ENCODE data around the gene APP. TPM values are rescaled to one million over a fixed set of nuclear protein-coding genes. Genes with fewer than 3 reads are reported as not detected.

Gene APP
- total RNA-seq, 2 donors from 2014 or later: 256 to 423 TPM

- intact Hi-C loops (cut with DNase I): no loop called here
- H3K4me1 ChIP-seq: peaks cover 30% of the 10 kb centered on the region
- TF ChIP-seq, protein P1, sequence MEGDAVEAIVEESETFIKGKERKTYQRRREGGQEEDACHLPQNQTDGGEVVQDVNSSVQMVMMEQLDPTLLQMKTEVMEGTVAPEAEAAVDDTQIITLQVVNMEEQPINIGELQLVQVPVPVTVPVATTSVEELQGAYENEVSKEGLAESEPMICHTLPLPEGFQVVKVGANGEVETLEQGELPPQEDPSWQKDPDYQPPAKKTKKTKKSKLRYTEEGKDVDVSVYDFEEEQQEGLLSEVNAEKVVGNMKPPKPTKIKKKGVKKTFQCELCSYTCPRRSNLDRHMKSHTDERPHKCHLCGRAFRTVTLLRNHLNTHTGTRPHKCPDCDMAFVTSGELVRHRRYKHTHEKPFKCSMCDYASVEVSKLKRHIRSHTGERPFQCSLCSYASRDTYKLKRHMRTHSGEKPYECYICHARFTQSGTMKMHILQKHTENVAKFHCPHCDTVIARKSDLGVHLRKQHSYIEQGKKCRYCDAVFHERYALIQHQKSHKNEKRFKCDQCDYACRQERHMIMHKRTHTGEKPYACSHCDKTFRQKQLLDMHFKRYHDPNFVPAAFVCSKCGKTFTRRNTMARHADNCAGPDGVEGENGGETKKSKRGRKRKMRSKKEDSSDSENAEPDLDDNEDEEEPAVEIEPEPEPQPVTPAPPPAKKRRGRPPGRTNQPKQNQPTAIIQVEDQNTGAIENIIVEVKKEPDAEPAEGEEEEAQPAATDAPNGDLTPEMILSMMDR (IDR thresholded peaks at IDR 0.05): no peak
- no peak for TF ChIP-seq POLR2A (IDR thresholded peaks at IDR 0.05)
- H3K27ac ChIP-seq: no peak overlapping the region
- peaks cover 0 to 1% of the 10 kb centered on the region in 2 donors for H3K36me3 ChIP-seq (replicated peaks in 1 of 2; ENCODE audit: insufficient read depth in 1 of 2, low read depth in 2 of 2)
- no peaks in the 10 kb centered on the region for H3K9me3 ChIP-seq
- no peaks in the 10 kb centered on the region for H3K27me3 ChIP-seq
- ATAC-seq: no peak
- DNase-seq: no peak
- no peak overlapping the region for H3K4me3 ChIP-seq
- 53 to 66% methylated on average over 2 of the region's 2 CpGs for WGBS, 2 donors
These were observed 59.9 kb downstream of the APP start for GRCh38 chr21:26110715-26111114.

- H3K27ac ChIP-seq: no peak overlapping the region
- no peak for ATAC-seq
- DNase-seq: no peak
- H3K27me3 ChIP-seq: no peaks in the 10 kb centered on the region
- peaks cover 0 to 1% of the 10 kb centered on the region in 2 donors for H3K36me3 ChIP-seq (replicated peaks in 1 of 2; ENCODE audit: insufficient read depth in 1 of 2, low read depth in 2 of 2)
- H3K9me3 ChIP-seq: no peaks in the 10 kb centered on the region
- H3K4me1 ChIP-seq: peaks cover 11% of the 10 kb centered on the region
- no peak overlapping the region for H3K4me3 ChIP-seq
- TF ChIP-seq, protein P1 (IDR thresholded peaks at IDR 0.05): no peak
- TF ChIP-seq POLR2A (IDR thresholded peaks at IDR 0.05): no peak
- WGBS, 2 donors: 87% methylated on average over 4 of the region's 4 CpGs
- intact Hi-C loops (cut with DNase I): no loop called here
These were observed 63.1 kb downstream of the APP start for GRCh38 chr21:26107429-26107828.

GRCh38 chr21:26106562-26106961 lies 64.0 kb downstream of the APP start:
- H3K27me3 ChIP-seq: no peaks in the 10 kb centered on the region
- intact Hi-C loops (cut with DNase I): no loop called here
- TF ChIP-seq, protein P1 (IDR thresholded peaks at IDR 0.05): no peak
- TF ChIP-seq POLR2A (IDR thresholded peaks at IDR 0.05): no peak
- H3K9me3 ChIP-seq: no peaks in the 10 kb centered on the region
- H3K4me1 ChIP-seq: peaks cover 9% of the 10 kb centered on the region
- H3K27ac ChIP-seq: no peak overlapping the region
- no peak overlapping the region for H3K4me3 ChIP-seq
- 82 to 92% methylated on average over 7 of the region's 7 CpGs for WGBS, 2 donors
- no peak for DNase-seq
- peaks cover 0 to 1% of the 10 kb centered on the region in 2 donors for H3K36me3 ChIP-seq (replicated peaks in 1 of 2; ENCODE audit: insufficient read depth in 1 of 2, low read depth in 2 of 2)
- ATAC-seq: no peak

GRCh38 chr21:26105819-26106218 lies 64.8 kb downstream of the APP start:
- Histone ChIP-seq H3K36me3 (replicated peaks in 1 of 2; ENCODE audit: insufficient read depth in 1 of 2, low read depth in 2 of 2) (peaks cover 0 to 1% of the 10 kb centered on the region in 2 donors), H3K4me3 (no peak overlapping the region), H3K4me1 (peaks cover 2% of the 10 kb centered on the region), H3K27me3 (no peaks in the 10 kb centered on the region), H3K27ac (no peak overlapping the region), H3K9me3 (no peaks in the 10 kb centered on the region)
- WGBS, 2 donors: 65 to 72% methylated on average over 5 of the region's 5 CpGs
- ATAC-seq (no peak), DNase-seq (no peak)
- TF ChIP-seq POLR2A (IDR thresholded peaks at IDR 0.05): no peak
- TF ChIP-seq, protein P1 (IDR thresholded peaks at IDR 0.05): no peak
- intact Hi-C loops (cut with DNase I): no loop called here

DNA sequence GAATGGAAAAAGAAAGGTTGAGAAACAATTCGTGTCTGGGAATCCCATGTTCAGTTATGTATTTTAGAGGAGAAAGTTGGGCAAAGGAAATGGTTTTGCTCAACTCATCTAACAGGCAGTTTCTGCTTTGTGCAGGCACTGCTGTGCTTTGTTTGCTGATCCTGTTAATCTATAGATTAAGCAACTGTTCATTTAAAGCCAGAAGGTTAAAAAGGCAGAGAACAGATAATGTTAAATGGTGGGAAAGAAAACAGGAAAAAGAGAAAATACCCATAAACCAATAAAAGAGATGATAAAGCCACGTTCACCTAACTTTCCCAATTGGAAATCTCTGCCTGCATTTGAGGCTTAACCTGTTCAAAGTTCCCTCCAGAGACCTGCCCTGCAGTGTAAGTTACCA lies 70.0 kb downstream of the APP start:
- TF ChIP-seq, protein P1 (IDR thresholded peaks at IDR 0.05): no peak
- no peak for TF ChIP-seq POLR2A (IDR thresholded peaks at IDR 0.05)
- no peak for DNase-seq
- no peaks in the 10 kb centered on the region for H3K27me3 ChIP-seq
- H3K36me3 ChIP-seq (replicated peaks in 1 of 2; ENCODE audit: insufficient read depth in 1 of 2, low read depth in 2 of 2): no peaks in the 10 kb centered on the region
- ATAC-seq: no peak
- peak overlapping the region in 1 of 4 donors; percentile 8 for H3K27ac ChIP-seq
- H3K4me1 ChIP-seq: no peaks in the 10 kb centered on the region
- H3K9me3 ChIP-seq: no peaks in the 10 kb centered on the region
- intact Hi-C loops (cut with DNase I): no loop called here
- WGBS, 2 donors: 27 to 49% methylated on average over 2 of the region's 2 CpGs
- H3K4me3 ChIP-seq: no peak overlapping the region
